Measurements from ENCODE around the gene DDX23. TPM values are rescaled to one million over a fixed set of nuclear protein-coding genes. Genes with fewer than 3 reads are reported as not detected.
"Not testable (repeated sequence)": the region's sequence is repeated elsewhere in the genome, so short reads cannot be mapped to it uniquely, and the experiment has no call there.

DDX23 gene
- total RNA-seq, 1 experiment from 2014 or later = 130 TPM

GRCh38 chr12:48861111-48861510 lies 9.1 kb upstream of the DDX23 start:
- no peak for DNase-seq (ENCODE audit: low read depth, low spot score)
- Histone ChIP-seq H3K4me1 (ENCODE audit: control insufficient read depth, insufficient read depth, low read length) (peaks cover 3% of the 10 kb centered on the region; the same call in 1 of the 2 replicates), H3K36me3 (ENCODE audit: control insufficient read depth, insufficient read depth, low read length) (no peaks in the 10 kb centered on the region), H3K27me3 (ENCODE audit: control insufficient read depth, insufficient read depth, low read length) (peaks cover 10% of the 10 kb centered on the region), H3K9me3 (ENCODE audit: control insufficient read depth, insufficient read depth, low read depth, low read length) (no peaks in the 10 kb centered on the region), H3K4me3 (ENCODE audit: low read depth in 2 of 2, low read length in 2 of 2) (no peak overlapping the region), H3K27ac (ENCODE audit: low read length) (no peak overlapping the region)
- TF ChIP-seq, protein P1, sequence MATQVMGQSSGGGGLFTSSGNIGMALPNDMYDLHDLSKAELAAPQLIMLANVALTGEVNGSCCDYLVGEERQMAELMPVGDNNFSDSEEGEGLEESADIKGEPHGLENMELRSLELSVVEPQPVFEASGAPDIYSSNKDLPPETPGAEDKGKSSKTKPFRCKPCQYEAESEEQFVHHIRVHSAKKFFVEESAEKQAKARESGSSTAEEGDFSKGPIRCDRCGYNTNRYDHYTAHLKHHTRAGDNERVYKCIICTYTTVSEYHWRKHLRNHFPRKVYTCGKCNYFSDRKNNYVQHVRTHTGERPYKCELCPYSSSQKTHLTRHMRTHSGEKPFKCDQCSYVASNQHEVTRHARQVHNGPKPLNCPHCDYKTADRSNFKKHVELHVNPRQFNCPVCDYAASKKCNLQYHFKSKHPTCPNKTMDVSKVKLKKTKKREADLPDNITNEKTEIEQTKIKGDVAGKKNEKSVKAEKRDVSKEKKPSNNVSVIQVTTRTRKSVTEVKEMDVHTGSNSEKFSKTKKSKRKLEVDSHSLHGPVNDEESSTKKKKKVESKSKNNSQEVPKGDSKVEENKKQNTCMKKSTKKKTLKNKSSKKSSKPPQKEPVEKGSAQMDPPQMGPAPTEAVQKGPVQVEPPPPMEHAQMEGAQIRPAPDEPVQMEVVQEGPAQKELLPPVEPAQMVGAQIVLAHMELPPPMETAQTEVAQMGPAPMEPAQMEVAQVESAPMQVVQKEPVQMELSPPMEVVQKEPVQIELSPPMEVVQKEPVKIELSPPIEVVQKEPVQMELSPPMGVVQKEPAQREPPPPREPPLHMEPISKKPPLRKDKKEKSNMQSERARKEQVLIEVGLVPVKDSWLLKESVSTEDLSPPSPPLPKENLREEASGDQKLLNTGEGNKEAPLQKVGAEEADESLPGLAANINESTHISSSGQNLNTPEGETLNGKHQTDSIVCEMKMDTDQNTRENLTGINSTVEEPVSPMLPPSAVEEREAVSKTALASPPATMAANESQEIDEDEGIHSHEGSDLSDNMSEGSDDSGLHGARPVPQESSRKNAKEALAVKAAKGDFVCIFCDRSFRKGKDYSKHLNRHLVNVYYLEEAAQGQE (IDR thresholded peaks at IDR 0.05; ENCODE audit: insufficient read depth in 1 of 2, low read depth in 2 of 2, low read length in 1 of 2) = no peak
- TF ChIP-seq SIN3A (IDR thresholded peaks at IDR 0.05; ENCODE audit: borderline replicate concordance, insufficient read depth, low read depth, low read length) (no peak), POLR2AphosphoS5 (IDR thresholded peaks at IDR 0.05; ENCODE audit: low read depth, low read length) (no peak), TCF7L2 (IDR thresholded peaks at IDR 0.05; ENCODE audit: low read depth, low read length) (no peak)
- TF ChIP-seq, protein P2, sequence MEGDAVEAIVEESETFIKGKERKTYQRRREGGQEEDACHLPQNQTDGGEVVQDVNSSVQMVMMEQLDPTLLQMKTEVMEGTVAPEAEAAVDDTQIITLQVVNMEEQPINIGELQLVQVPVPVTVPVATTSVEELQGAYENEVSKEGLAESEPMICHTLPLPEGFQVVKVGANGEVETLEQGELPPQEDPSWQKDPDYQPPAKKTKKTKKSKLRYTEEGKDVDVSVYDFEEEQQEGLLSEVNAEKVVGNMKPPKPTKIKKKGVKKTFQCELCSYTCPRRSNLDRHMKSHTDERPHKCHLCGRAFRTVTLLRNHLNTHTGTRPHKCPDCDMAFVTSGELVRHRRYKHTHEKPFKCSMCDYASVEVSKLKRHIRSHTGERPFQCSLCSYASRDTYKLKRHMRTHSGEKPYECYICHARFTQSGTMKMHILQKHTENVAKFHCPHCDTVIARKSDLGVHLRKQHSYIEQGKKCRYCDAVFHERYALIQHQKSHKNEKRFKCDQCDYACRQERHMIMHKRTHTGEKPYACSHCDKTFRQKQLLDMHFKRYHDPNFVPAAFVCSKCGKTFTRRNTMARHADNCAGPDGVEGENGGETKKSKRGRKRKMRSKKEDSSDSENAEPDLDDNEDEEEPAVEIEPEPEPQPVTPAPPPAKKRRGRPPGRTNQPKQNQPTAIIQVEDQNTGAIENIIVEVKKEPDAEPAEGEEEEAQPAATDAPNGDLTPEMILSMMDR (IDR thresholded peaks at IDR 0.05) = no peak
- CTCF ChIA-PET = no interaction called here
- intact Hi-C loops (cut with micrococcal nuclease; ENCODE audit: unreplicated experiment) = no loop called here
- BruUV-seq (replicated peaks) = no TSS peak
- no peak for ATAC-seq
- POLR2A ChIA-PET = interaction anchor here (0.6 kb wide), 1 partner anchor 91 kb away, joined by 4 read pairs; no protein-coding TSS in a partner anchor
- in situ Hi-C loops (cut with HindIII; ENCODE audit: low pct_unique_long_range_greater_than_20kb, low sequenced_read_pairs) = no loop called here

GRCh38 chr12:48860236-48860635 lies 8.3 kb upstream of the DDX23 start:
- ChIA-PET CTCF (interaction anchor here (0.7 to 1.0 kb wide), 2 partner anchors 35 to 128 kb away, joined by 3 to 6 read pairs; no protein-coding TSS in a partner anchor), POLR2A (interaction anchor here (0.6 kb wide), 2 partner anchors 61 to 92 kb away, joined by 3 to 4 read pairs; no protein-coding TSS in a partner anchor)
- ATAC-seq; intact Hi-C loops (cut with micrococcal nuclease; ENCODE audit: unreplicated experiment); BruUV-seq (replicated peaks); H3K9me3 ChIP-seq (ENCODE audit: control insufficient read depth, insufficient read depth, low read depth, low read length); H3K36me3 ChIP-seq (ENCODE audit: control insufficient read depth, insufficient read depth, low read length); H3K4me1 ChIP-seq (ENCODE audit: control insufficient read depth, insufficient read depth, low read length); in situ Hi-C loops (cut with HindIII; ENCODE audit: low pct_unique_long_range_greater_than_20kb, low sequenced_read_pairs); DNase-seq (ENCODE audit: low read depth, low spot score); H3K27me3 ChIP-seq (ENCODE audit: control insufficient read depth, insufficient read depth, low read length); H3K4me3 ChIP-seq (ENCODE audit: low read depth in 2 of 2, low read length in 2 of 2); H3K27ac ChIP-seq (ENCODE audit: low read length): not testable (repeated sequence)

GRCh38 chr12:48859607-48860006 lies 7.6 kb upstream of the DDX23 start:
- BruUV-seq (replicated peaks) = no TSS peak
- Histone ChIP-seq H3K27ac (ENCODE audit: low read length) (no peak overlapping the region), H3K36me3 (ENCODE audit: control insufficient read depth, insufficient read depth, low read length) (no peaks in the 10 kb centered on the region), H3K4me3 (ENCODE audit: low read depth in 2 of 2, low read length in 2 of 2) (no peak overlapping the region), H3K9me3 (ENCODE audit: control insufficient read depth, insufficient read depth, low read depth, low read length) (no peaks in the 10 kb centered on the region), H3K4me1 (ENCODE audit: control insufficient read depth, insufficient read depth, low read length) (no peaks in the 10 kb centered on the region), H3K27me3 (ENCODE audit: control insufficient read depth, insufficient read depth, low read length) (peaks cover 5% of the 10 kb centered on the region)
- in situ Hi-C loops (cut with HindIII; ENCODE audit: low pct_unique_long_range_greater_than_20kb, low sequenced_read_pairs) = no loop called here
- no peak for DNase-seq (ENCODE audit: low read depth, low spot score)
- intact Hi-C loops (cut with micrococcal nuclease; ENCODE audit: unreplicated experiment) = no loop called here
- ATAC-seq = no peak
- ChIA-PET CTCF (interaction anchor here (1.0 kb wide), 1 partner anchor 128 kb away, joined by 3 read pairs; no protein-coding TSS in a partner anchor), POLR2A (no interaction called here)
- TF ChIP-seq, protein P2 (IDR thresholded peaks at IDR 0.05) = no peak
- TF ChIP-seq TCF7L2 (IDR thresholded peaks at IDR 0.05; ENCODE audit: low read depth, low read length) = no peak
- TF ChIP-seq, protein P1 (IDR thresholded peaks at IDR 0.05; ENCODE audit: insufficient read depth in 1 of 2, low read depth in 2 of 2, low read length in 1 of 2) = no peak
- no peak for TF ChIP-seq POLR2AphosphoS5 (IDR thresholded peaks at IDR 0.05; ENCODE audit: low read depth, low read length)
- TF ChIP-seq SIN3A (IDR thresholded peaks at IDR 0.05; ENCODE audit: borderline replicate concordance, insufficient read depth, low read depth, low read length) = no peak
